Measurements from ENCODE around the gene STX2. TPM values are rescaled to one million over a fixed set of nuclear protein-coding genes. Genes with fewer than 3 reads are reported as not detected.

Gene STX2
- total RNA-seq, 1 experiment from 2014 or later = 11.2 TPM

DNA sequence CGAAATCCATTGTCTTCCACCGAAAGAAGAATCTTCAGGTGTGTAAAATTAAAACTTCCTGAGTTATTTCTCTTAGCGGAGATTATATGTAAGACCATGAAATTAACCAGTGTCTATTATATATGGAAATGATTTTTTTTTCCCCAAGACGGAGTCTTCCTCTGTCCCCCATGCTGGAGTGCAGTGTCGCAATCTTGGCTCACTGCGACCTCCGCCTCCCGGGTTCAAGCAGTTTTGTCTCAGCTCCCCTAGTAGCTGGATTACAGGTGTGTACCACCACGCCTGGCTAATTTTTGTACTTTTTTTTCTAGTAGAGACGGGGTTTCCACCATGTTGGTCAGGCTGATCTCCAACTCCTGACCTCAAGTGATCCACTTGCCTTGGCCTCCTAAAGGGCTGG is 35.6 kb upstream of the STX2 start:
- intact Hi-C loops (cut with micrococcal nuclease; ENCODE audit: unreplicated experiment) = loop anchor here (5.0 kb wide), 1 partner anchor 37 kb away; the partner anchor contains the start of gene STX2

GRCh38 chr12:130873825-130874224 is 34.8 kb upstream of the STX2 start:
- H3K27me3 ChIP-seq (replicated peaks; ENCODE audit: control insufficient read depth, insufficient read depth, low read length) = no peaks in the 10 kb centered on the region
- CTCF ChIA-PET = no interaction called here
- Mint-ChIP-seq H3K4me3 (ENCODE audit: unreplicated experiment) (peak overlapping the region; percentile 90), H3K27me3 (ENCODE audit: insufficient read depth, unreplicated experiment) (no peaks in the 10 kb centered on the region), H3K9me3 (ENCODE audit: unreplicated experiment) (no peaks in the 10 kb centered on the region), H3K4me1 (ENCODE audit: low read depth, unreplicated experiment) (peaks cover 36% of the 10 kb centered on the region), H3K36me3 (ENCODE audit: insufficient read depth, unreplicated experiment) (peaks cover 69% of the 10 kb centered on the region), H3K27ac (ENCODE audit: unreplicated experiment) (peak overlapping the region; percentile 25)
- H3K4me1 ChIP-seq = peaks cover 46% of the 10 kb centered on the region
- intact Hi-C loops (cut with micrococcal nuclease; ENCODE audit: unreplicated experiment) = loop anchor here (5.0 kb wide), 1 partner anchor 37 kb away; the partner anchor contains the start of gene STX2
- H3K9me3 ChIP-seq = no peaks in the 10 kb centered on the region
- no peak overlapping the region for H3K4me3 ChIP-seq (ENCODE audit: low read depth, low read length)
- TF ChIP-seq CTCF (IDR thresholded peaks at IDR 0.05; ENCODE audit: insufficient read depth in 1 of 2, low read depth in 1 of 2, low read length in 1 of 2, severe bottlenecking in 1 of 2, unreplicated experiment in 1 of 2) = no peak
- H3K36me3 ChIP-seq (ENCODE audit: control insufficient read depth, insufficient read depth, low read length) = peaks cover 2% of the 10 kb centered on the region
- no TSS peak for BruUV-seq (replicated peaks)
- no peak for DNase-seq
- POLR2A ChIA-PET = no interaction called here

More for the DNA sequence above, 35.6 kb upstream of the STX2 start:
- Mint-ChIP-seq H3K27ac (ENCODE audit: unreplicated experiment) (peak overlapping the region; percentile 25), H3K27me3 (ENCODE audit: insufficient read depth, unreplicated experiment) (no peaks in the 10 kb centered on the region), H3K4me3 (ENCODE audit: unreplicated experiment) (peak overlapping the region; percentile 90), H3K4me1 (ENCODE audit: low read depth, unreplicated experiment) (peaks cover 44% of the 10 kb centered on the region), H3K36me3 (ENCODE audit: insufficient read depth, unreplicated experiment) (peaks cover 76% of the 10 kb centered on the region), H3K9me3 (ENCODE audit: unreplicated experiment) (no peaks in the 10 kb centered on the region)
- no TSS peak for BruUV-seq (replicated peaks)
- DNase-seq = no peak
- ChIA-PET POLR2A (no interaction called here), CTCF (no interaction called here)
- no peak overlapping the region for H3K4me3 ChIP-seq (ENCODE audit: low read depth, low read length)
- H3K9me3 ChIP-seq = no peaks in the 10 kb centered on the region
- H3K4me1 ChIP-seq = peaks cover 46% of the 10 kb centered on the region
- peaks cover 2% of the 10 kb centered on the region for H3K36me3 ChIP-seq (ENCODE audit: control insufficient read depth, insufficient read depth, low read length)
- no peaks in the 10 kb centered on the region for H3K27me3 ChIP-seq (replicated peaks; ENCODE audit: control insufficient read depth, insufficient read depth, low read length)
- no peak for TF ChIP-seq CTCF (IDR thresholded peaks at IDR 0.05; ENCODE audit: insufficient read depth in 1 of 2, low read depth in 1 of 2, low read length in 1 of 2, severe bottlenecking in 1 of 2, unreplicated experiment in 1 of 2)

DNA sequence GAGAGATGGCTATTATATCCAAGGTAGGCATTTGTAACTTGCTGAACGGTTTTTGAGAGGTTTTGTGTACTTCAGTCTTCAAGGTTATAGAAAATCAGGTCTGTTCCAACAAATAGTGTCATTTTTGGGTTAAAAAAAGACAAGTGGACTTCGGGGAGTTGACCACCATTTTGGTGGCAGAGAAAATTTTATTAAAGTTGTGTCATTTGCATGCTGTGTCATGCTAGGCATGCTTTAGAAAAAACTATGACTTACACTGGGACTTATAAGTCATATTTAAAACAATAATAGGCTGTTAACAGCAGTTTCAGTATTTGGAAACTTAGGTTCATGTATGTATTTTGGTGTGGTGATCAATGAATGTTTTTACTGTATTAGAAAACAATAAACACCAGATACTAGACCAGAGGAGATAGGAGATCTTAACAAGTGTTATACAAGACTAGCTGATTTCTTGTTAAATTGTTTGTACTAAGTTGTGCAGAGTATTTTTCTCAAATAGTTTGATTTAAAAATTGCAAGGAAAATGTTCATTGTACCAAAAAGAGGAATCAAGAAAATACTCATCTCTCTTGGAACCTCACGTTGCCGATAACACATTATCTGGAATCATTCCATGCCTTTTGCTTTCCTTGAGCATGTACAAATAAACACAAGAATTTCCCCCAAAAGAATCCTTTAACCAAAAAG is 34.2 kb upstream of the STX2 start:
- no peaks in the 10 kb centered on the region for H3K27me3 Mint-ChIP-seq (ENCODE audit: insufficient read depth, unreplicated experiment)
- TSS peak; percentile 51 for BruUV-seq (replicated peaks)
- ChIA-PET POLR2A (no interaction called here), CTCF (no interaction called here)
- Histone ChIP-seq H3K27me3 (replicated peaks; ENCODE audit: control insufficient read depth, insufficient read depth, low read length) (no peaks in the 10 kb centered on the region), H3K4me3 (ENCODE audit: low read depth, low read length) (peak overlapping the region; percentile 53), H3K9me3 (no peaks in the 10 kb centered on the region), H3K4me1 (peaks cover 44% of the 10 kb centered on the region), H3K36me3 (ENCODE audit: control insufficient read depth, insufficient read depth, low read length) (peaks cover 2% of the 10 kb centered on the region)
- peak overlapping the region; percentile 90 for H3K4me3 Mint-ChIP-seq (ENCODE audit: unreplicated experiment)
- no peak for TF ChIP-seq CTCF (IDR thresholded peaks at IDR 0.05; ENCODE audit: insufficient read depth in 1 of 2, low read depth in 1 of 2, low read length in 1 of 2, severe bottlenecking in 1 of 2, unreplicated experiment in 1 of 2)
- peaks cover 66% of the 10 kb centered on the region for H3K36me3 Mint-ChIP-seq (ENCODE audit: insufficient read depth, unreplicated experiment)
- DNase-seq = no peak
- peaks cover 30% of the 10 kb centered on the region for H3K4me1 Mint-ChIP-seq (ENCODE audit: low read depth, unreplicated experiment)
- no peaks in the 10 kb centered on the region for H3K9me3 Mint-ChIP-seq (ENCODE audit: unreplicated experiment)
- intact Hi-C loops (cut with micrococcal nuclease; ENCODE audit: unreplicated experiment) = loop anchor here (5.0 kb wide), 1 partner anchor 36 kb away; the partner anchor contains the start of gene STX2
- H3K27ac Mint-ChIP-seq (ENCODE audit: unreplicated experiment) = peak overlapping the region; percentile 89

All from Caco-2 (cell line).